NCI-H1436 (cell line): ENCODE measurements around the gene TXNRD2.
"Not testable (repeated sequence)": the region's sequence is repeated elsewhere in the genome, so short reads cannot be mapped to it uniquely, and the experiment has no call there.

ENCODE experiments used
- DNase-seq: peaks from one replicate; lab custom pipeline; 2025; lab: John Stamatoyannopoulos, UW

TXNRD2 gene

GRCh38 chr22:19948057-19948760 is 6.6 kb upstream of the TXNRD2 start:
- DNase-seq: no peak

GRCh38 chr22:19943082-19944026 is 1.7 kb upstream of the TXNRD2 start:
- no peak for DNase-seq

- DNase-seq: no peak
These were observed 801 bp upstream of the TXNRD2 start for GRCh38 chr22:19942157-19943081.

- no peak for DNase-seq
These were observed 868 bp downstream of the TXNRD2 start for GRCh38 chr22:19940536-19941364.

- no peak for DNase-seq
These were observed 3.8 kb downstream of the TXNRD2 start for GRCh38 chr22:19937616-19938473.

- DNase-seq: no peak
These were observed 5.1 kb downstream of the TXNRD2 start for GRCh38 chr22:19936513-19936912.

GRCh38 chr22:19935123-19935718 is 6.4 kb downstream of the TXNRD2 start:
- not testable (repeated sequence) for DNase-seq

- no peak for DNase-seq
These were observed 8.0 kb downstream of the TXNRD2 start for GRCh38 chr22:19933341-19934241.

- no peak for DNase-seq
These were observed 9.0 kb downstream of the TXNRD2 start for GRCh38 chr22:19932367-19933206.

GRCh38 chr22:19931514-19931913 is 10.1 kb downstream of the TXNRD2 start:
- DNase-seq: no peak

GRCh38 chr22:19930551-19931486 is 10.8 kb downstream of the TXNRD2 start:
- DNase-seq: no peak

GRCh38 chr22:19929586-19930550 is 11.8 kb downstream of the TXNRD2 start:
- DNase-seq: no peak

GRCh38 chr22:19928207-19928606 is 13.4 kb downstream of the TXNRD2 start:
- no peak for DNase-seq

- DNase-seq: no peak
These were observed 13.9 kb downstream of the TXNRD2 start for GRCh38 chr22:19927696-19928095.

GRCh38 chr22:19926028-19926427 is 15.6 kb downstream of the TXNRD2 start:
- not testable (repeated sequence) for DNase-seq
